GM10847 (cell line): ENCODE measurements around the gene ELMOD3.
A peak's percentile ranks its signal among the peaks of the same experiment; 100 is the strongest.

ENCODE experiments used
- POLR2A ChIP-seq: IDR thresholded peaks from 2 replicates; pipeline ENCODE4 v1.6.1; 2011; ENCODE audit not compliant: insufficient read length; ENCODE audit errors: extremely low read depth

Gene ELMOD3

GRCh38 chr2:85413592-85414420 lies 59.2 kb downstream of the ELMOD3 start:
- TF ChIP-seq POLR2A, result no peak

- TF ChIP-seq POLR2A, result no peak
These were observed 60.4 kb downstream of the ELMOD3 start for GRCh38 chr2:85414761-85415553.

- TF ChIP-seq POLR2A, result no peak
These were observed 61.5 kb downstream of the ELMOD3 start for GRCh38 chr2:85415980-85416650.

- TF ChIP-seq POLR2A, result peak; percentile 14
These were observed 63.8 kb downstream of the ELMOD3 start, which contains the start of gene SH2D6 for GRCh38 chr2:85418132-85419008. Gene SH2D6 (plus strand): TSS chr2:85418714. CDS start chr2:85429466, 10,752 bp downstream.

- TF ChIP-seq POLR2A, result no peak
These were observed 64.6 kb downstream of the ELMOD3 start for GRCh38 chr2:85419009-85419675.

GRCh38 chr2:85420536-85421259 lies 66.1 kb downstream of the ELMOD3 start:
- TF ChIP-seq POLR2A, result no peak

GRCh38 chr2:85421260-85422071 lies 66.9 kb downstream of the ELMOD3 start:
- TF ChIP-seq POLR2A, result no peak

- no peak for TF ChIP-seq POLR2A
These were observed 67.5 kb downstream of the ELMOD3 start for GRCh38 chr2:85422072-85422457.

GRCh38 chr2:85423525-85423924 lies 69.0 kb downstream of the ELMOD3 start:
- no peak for TF ChIP-seq POLR2A

GRCh38 chr2:85425588-85425987 lies 71.0 kb downstream of the ELMOD3 start:
- no peak for TF ChIP-seq POLR2A

- TF ChIP-seq POLR2A, result no peak
These were observed 72.8 kb downstream of the ELMOD3 start for GRCh38 chr2:85427300-85427835.

GRCh38 chr2:85428343-85428881 lies 73.8 kb downstream of the ELMOD3 start:
- TF ChIP-seq POLR2A, result no peak
